Measurements from ENCODE around the gene WDR89. TPM values are rescaled to one million over a fixed set of nuclear protein-coding genes. Genes with fewer than 3 reads are reported as not detected.

Gene WDR89
- total RNA-seq, 1 donor: 10.5 TPM

DNA sequence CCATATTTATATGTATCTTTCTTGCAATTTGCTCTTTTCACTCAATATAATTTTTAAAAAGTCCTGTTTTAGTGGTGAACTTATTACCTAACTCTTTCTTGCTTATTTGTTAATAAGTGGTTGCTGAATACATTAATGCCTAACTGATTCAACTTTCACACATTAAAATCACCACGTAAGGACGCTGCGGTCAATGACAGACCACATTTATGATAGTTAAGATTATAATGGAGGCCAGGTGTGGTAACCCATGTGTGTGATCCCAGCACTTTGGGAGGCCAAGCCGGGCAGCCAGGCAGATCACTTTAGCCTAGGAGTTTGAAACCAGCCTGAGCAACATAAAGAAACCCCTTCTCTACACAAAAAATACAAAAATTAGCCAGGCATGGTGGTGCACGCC is 37.0 kb downstream of the WDR89 start:
- Histone ChIP-seq H3K4me3 (ENCODE audit: insufficient read depth, low read length) (no peak overlapping the region), H3K79me2 (ENCODE audit: insufficient read depth, low read length) (peaks cover 4% of the 10 kb centered on the region), H2AFZ (ENCODE audit: low read length) (no peak overlapping the region), H3K27ac (ENCODE audit: low read depth, low read length) (no peak overlapping the region), H3K27me3 (ENCODE audit: insufficient read depth, low read length) (no peaks in the 10 kb centered on the region), H3K9me3 (ENCODE audit: low read depth, low read length) (no peaks in the 10 kb centered on the region), H3K4me1 (ENCODE audit: insufficient read depth, low read length) (no peaks in the 10 kb centered on the region), H4K20me1 (ENCODE audit: insufficient read depth, low read length) (no peaks in the 10 kb centered on the region), H3K36me3 (ENCODE audit: insufficient read depth, low read length) (peaks cover 2% of the 10 kb centered on the region), H3K4me2 (ENCODE audit: insufficient read depth, low read length) (no peak overlapping the region)
- TF ChIP-seq, protein P1, sequence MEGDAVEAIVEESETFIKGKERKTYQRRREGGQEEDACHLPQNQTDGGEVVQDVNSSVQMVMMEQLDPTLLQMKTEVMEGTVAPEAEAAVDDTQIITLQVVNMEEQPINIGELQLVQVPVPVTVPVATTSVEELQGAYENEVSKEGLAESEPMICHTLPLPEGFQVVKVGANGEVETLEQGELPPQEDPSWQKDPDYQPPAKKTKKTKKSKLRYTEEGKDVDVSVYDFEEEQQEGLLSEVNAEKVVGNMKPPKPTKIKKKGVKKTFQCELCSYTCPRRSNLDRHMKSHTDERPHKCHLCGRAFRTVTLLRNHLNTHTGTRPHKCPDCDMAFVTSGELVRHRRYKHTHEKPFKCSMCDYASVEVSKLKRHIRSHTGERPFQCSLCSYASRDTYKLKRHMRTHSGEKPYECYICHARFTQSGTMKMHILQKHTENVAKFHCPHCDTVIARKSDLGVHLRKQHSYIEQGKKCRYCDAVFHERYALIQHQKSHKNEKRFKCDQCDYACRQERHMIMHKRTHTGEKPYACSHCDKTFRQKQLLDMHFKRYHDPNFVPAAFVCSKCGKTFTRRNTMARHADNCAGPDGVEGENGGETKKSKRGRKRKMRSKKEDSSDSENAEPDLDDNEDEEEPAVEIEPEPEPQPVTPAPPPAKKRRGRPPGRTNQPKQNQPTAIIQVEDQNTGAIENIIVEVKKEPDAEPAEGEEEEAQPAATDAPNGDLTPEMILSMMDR (IDR thresholded peaks at IDR 0.05; ENCODE audit: extremely low read depth, low read depth, low read length): no peak
- no peak for DNase-seq (ENCODE audit: insufficient read length, low spot score, missing footprints)

DNA sequence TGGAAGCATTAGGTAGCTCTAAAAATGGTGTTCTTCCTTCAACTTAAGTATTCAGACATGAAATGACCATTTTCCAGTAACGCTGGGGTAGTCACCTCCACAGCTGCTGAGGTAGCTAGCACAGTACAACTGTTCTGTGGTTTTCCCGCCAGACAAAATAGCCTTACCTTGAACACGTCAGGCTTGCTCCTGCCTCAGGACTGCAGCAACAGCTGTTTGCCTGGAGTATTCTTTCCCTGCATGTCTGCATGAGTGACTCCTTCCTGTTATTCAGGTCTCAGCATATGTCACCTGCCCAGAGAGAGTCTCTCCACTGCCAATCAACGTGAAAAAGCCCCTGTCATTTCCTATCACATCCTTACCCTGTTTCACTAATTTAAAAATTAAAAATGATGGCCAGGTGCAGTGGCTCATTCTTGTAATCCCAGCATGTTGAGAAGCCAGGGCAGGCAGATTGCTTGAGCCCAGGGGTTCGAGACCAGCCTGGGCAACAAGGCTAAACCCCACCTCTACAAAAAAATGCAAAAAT is 37.9 kb downstream of the WDR89 start:
- Histone ChIP-seq H3K36me3 (ENCODE audit: insufficient read depth, low read length) (peaks cover 9% of the 10 kb centered on the region), H3K27ac (ENCODE audit: low read depth, low read length) (no peak overlapping the region), H3K9me3 (ENCODE audit: low read depth, low read length) (no peaks in the 10 kb centered on the region), H3K4me2 (ENCODE audit: insufficient read depth, low read length) (no peak overlapping the region), H3K4me1 (ENCODE audit: insufficient read depth, low read length) (no peaks in the 10 kb centered on the region), H3K4me3 (ENCODE audit: insufficient read depth, low read length) (no peak overlapping the region), H4K20me1 (ENCODE audit: insufficient read depth, low read length) (no peaks in the 10 kb centered on the region), H2AFZ (ENCODE audit: low read length) (no peak overlapping the region), H3K27me3 (ENCODE audit: insufficient read depth, low read length) (no peaks in the 10 kb centered on the region), H3K79me2 (ENCODE audit: insufficient read depth, low read length) (peaks cover 4% of the 10 kb centered on the region)
- TF ChIP-seq, protein P1 (IDR thresholded peaks at IDR 0.05; ENCODE audit: extremely low read depth, low read depth, low read length): no peak
- no peak for DNase-seq (ENCODE audit: insufficient read length, low spot score, missing footprints)

DNA sequence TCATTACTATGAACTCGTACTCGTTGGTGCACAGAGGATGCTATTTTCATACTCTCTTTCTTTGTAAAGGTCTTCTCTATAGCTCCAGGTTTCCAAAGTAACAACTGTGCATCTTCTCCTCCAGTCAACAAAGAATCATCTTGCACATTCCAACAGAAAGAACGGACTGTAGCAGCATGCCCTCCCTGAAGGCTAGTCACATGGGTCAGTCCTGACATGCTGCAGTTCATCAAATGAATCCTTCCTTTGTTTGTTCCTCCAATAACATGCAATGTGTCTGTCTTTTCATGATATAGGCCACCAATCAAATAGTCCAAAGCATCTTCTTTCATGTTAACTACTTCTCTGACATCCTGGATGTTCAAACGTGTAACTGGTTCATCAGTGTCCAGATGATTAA is 42.9 kb downstream of the WDR89 start:
- Histone ChIP-seq H3K4me3 (ENCODE audit: insufficient read depth, low read length) (no peak overlapping the region), H3K9me3 (ENCODE audit: low read depth, low read length) (peaks cover 3% of the 10 kb centered on the region), H3K79me2 (ENCODE audit: insufficient read depth, low read length) (no peaks in the 10 kb centered on the region), H3K27me3 (ENCODE audit: insufficient read depth, low read length) (no peaks in the 10 kb centered on the region), H3K4me1 (ENCODE audit: insufficient read depth, low read length) (no peaks in the 10 kb centered on the region), H3K27ac (ENCODE audit: low read depth, low read length) (no peak overlapping the region), H4K20me1 (ENCODE audit: insufficient read depth, low read length) (no peaks in the 10 kb centered on the region), H3K36me3 (ENCODE audit: insufficient read depth, low read length) (peaks cover 19% of the 10 kb centered on the region), H3K4me2 (ENCODE audit: insufficient read depth, low read length) (no peak overlapping the region), H2AFZ (ENCODE audit: low read length) (no peak overlapping the region)
- DNase-seq (ENCODE audit: insufficient read length, low spot score, missing footprints): no peak
- TF ChIP-seq, protein P1 (IDR thresholded peaks at IDR 0.05; ENCODE audit: extremely low read depth, low read depth, low read length): no peak

DNA sequence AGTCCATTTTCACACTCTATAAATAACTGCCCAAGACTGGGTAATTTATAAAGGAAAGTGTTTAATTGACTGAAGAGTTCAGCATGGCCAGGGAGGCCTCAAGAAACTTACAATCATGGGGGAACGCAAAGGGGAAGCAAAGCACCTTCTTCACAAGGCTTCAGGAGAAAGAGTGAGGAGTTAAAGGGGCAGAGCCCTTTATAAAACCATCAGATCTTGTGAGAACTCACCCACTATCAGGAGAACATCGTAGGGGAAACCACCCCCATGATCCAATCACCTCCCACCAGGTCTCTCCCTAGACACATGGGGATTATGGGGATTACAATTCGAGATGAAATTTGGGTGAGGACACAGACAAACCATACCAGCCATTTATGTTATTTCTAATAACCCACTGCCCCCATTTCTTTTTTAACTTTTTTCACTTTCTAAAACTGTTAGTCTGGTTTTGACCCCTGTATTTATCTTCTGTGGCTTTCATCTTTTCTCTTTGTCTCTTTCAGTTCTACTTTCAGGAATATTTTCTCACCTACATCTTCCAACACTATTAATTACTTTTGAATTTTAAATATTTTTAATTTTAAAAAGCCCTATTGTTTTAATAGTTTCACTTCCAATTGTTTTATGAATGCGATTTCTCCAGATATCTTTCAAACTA is 44.5 kb downstream of the WDR89 start:
- DNase-seq (ENCODE audit: insufficient read length, low spot score, missing footprints): no peak
- Histone ChIP-seq H4K20me1 (ENCODE audit: insufficient read depth, low read length) (no peaks in the 10 kb centered on the region), H3K4me1 (ENCODE audit: insufficient read depth, low read length) (no peaks in the 10 kb centered on the region), H3K27ac (ENCODE audit: low read depth, low read length) (no peak overlapping the region), H3K79me2 (ENCODE audit: insufficient read depth, low read length) (no peaks in the 10 kb centered on the region), H3K9me3 (ENCODE audit: low read depth, low read length) (peaks cover 5% of the 10 kb centered on the region), H3K27me3 (ENCODE audit: insufficient read depth, low read length) (no peaks in the 10 kb centered on the region), H3K4me2 (ENCODE audit: insufficient read depth, low read length) (no peak overlapping the region), H2AFZ (ENCODE audit: low read length) (no peak overlapping the region), H3K36me3 (ENCODE audit: insufficient read depth, low read length) (peaks cover 19% of the 10 kb centered on the region), H3K4me3 (ENCODE audit: insufficient read depth, low read length) (no peak overlapping the region)
- TF ChIP-seq, protein P1 (IDR thresholded peaks at IDR 0.05; ENCODE audit: extremely low read depth, low read depth, low read length): no peak
